ES-I3 (cell line): ENCODE data around the gene VSIG8.

Experiments used
- H3K36me3 ChIP-seq: 2 replicates; pipeline ENCODE4 v1.6.1; 2013; ENCODE audit warnings: mild to moderate bottlenecking, low read length, control low read depth, moderate library complexity; ENCODE audit not compliant: insufficient read depth
- H3K4me1 ChIP-seq: 2 replicates; pipeline ENCODE4 v1.6.1; 2013; ENCODE audit warnings: mild to moderate bottlenecking, control low read depth, low read length; ENCODE audit not compliant: insufficient read depth
- H3K9ac ChIP-seq: 2 replicates; pipeline ENCODE4 v1.6.1; 2013; ENCODE audit warnings: low read depth, mild to moderate bottlenecking, low read length, moderate library complexity
- H3K9me3 ChIP-seq: 2 replicates; pipeline ENCODE4 v1.6.1; 2013; ENCODE audit warnings: mild to moderate bottlenecking, low read length, moderate library complexity; ENCODE audit not compliant: control insufficient read depth, insufficient read depth

Gene VSIG8

DNA sequence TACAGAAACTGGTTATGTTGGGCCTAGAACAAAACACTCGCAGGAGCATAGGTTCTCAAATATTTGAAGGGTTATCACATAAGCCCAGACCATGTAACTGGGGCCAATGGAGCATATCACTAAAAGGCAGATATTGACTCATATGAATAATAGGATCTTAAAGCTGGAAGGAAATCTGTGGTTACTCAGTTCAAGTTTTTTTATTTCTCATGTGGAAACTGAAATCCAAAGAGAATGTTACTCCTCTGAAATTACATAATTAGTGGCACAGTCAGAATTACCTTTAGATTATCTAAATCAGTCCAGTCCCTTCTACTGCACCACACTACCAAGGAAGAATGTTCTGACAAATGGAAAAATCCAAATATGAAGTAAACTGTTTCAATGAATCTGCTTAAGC is 23.7 kb downstream of the VSIG8 start:
- Histone ChIP-seq H3K9me3 (no peaks in the 10 kb centered on the region), H3K4me1 (no peaks in the 10 kb centered on the region), H3K36me3 (no peaks in the 10 kb centered on the region), H3K9ac (no peak overlapping the region)

GRCh38 chr1:159835862-159836525 is 26.5 kb downstream of the VSIG8 start:
- no peaks in the 10 kb centered on the region for H3K9me3 ChIP-seq
- 0 out of 2 replicates have a peak, but pooled peaks cover 4% of the 10 kb centered on the region for H3K4me1 ChIP-seq
- H3K9ac ChIP-seq, result no peak overlapping the region
- no peaks in the 10 kb centered on the region for H3K36me3 ChIP-seq

- H3K36me3 ChIP-seq, result no peaks in the 10 kb centered on the region
- H3K9ac ChIP-seq, result no peak overlapping the region
- H3K9me3 ChIP-seq, result no peaks in the 10 kb centered on the region
- H3K4me1 ChIP-seq, result 0 out of 2 replicates have a peak, but pooled peaks cover 4% of the 10 kb centered on the region
Observed at GRCh38 chr1:159835356-159835755, 27.1 kb downstream of the VSIG8 start.

- Histone ChIP-seq H3K4me1 (peaks cover 7% of the 10 kb centered on the region; the same call in 1 of the 2 replicates), H3K9ac (no peak overlapping the region), H3K36me3 (no peaks in the 10 kb centered on the region), H3K9me3 (no peaks in the 10 kb centered on the region)
Observed at GRCh38 chr1:159832309-159832708, 30.1 kb downstream of the VSIG8 start.

GRCh38 chr1:159831412-159832141 is 30.9 kb downstream of the VSIG8 start:
- Histone ChIP-seq H3K9ac (no peak overlapping the region), H3K36me3 (no peaks in the 10 kb centered on the region), H3K9me3 (no peaks in the 10 kb centered on the region), H3K4me1 (peaks cover 7% of the 10 kb centered on the region; the same call in 1 of the 2 replicates)

DNA sequence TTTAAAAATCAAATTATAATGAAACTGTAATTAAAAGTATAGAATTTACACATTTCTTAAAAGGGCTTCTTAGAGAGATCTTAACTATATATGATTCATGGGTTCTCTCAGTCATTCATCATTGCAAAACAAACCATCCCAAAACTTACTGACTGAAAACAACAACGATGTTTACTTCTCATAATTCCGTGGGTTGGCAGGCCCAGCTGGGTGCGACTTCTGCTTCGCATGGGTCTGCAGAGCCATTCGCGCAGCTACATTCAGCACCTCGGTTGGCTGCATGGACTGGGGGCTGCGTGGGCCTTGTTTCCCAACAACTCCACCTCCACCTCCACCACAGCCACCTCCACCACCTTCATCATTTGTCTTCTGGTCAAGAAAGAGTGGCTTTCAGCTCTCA is 31.7 kb downstream of the VSIG8 start:
- Histone ChIP-seq H3K36me3 (no peaks in the 10 kb centered on the region), H3K4me1 (peaks cover 7% of the 10 kb centered on the region; the same call in 1 of the 2 replicates), H3K9me3 (no peaks in the 10 kb centered on the region), H3K9ac (no peak overlapping the region)

DNA sequence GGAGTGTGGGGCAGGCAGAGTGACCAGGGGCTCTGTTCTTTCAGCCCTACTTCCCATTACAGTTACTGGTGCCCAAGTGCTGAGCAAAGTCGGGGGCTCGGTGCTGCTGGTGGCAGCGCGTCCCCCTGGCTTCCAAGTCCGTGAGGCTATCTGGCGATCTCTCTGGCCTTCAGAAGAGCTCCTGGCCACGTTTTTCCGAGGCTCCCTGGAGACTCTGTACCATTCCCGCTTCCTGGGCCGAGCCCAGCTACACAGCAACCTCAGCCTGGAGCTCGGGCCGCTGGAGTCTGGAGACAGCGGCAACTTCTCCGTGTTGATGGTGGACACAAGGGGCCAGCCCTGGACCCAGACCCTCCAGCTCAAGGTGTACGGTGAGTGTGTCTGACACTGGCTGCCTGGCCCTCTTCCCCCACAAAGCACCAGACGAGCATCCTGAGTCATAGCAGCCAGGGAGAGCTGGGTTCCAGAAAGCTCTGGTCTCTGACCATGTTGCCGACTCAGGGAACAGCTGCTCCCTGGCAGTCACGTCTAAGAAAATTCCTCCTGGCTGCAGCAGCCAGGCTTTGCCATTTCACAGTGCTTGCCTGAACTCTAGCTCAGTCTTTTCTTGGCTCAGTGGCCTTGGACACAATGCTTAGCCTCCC is 32.5 kb downstream of the VSIG8 start:
- no peak overlapping the region for H3K9ac ChIP-seq
- H3K4me1 ChIP-seq, result peaks cover 7% of the 10 kb centered on the region; the same call in 1 of the 2 replicates
- no peaks in the 10 kb centered on the region for H3K9me3 ChIP-seq
- H3K36me3 ChIP-seq, result no peaks in the 10 kb centered on the region

GRCh38 chr1:159829273-159829634 is 33.2 kb downstream of the VSIG8 start:
- Histone ChIP-seq H3K9ac (no peak overlapping the region), H3K36me3 (no peaks in the 10 kb centered on the region), H3K9me3 (no peaks in the 10 kb centered on the region), H3K4me1 (peaks cover 7% of the 10 kb centered on the region; the same call in 1 of the 2 replicates)

- Histone ChIP-seq H3K9ac (no peak overlapping the region), H3K36me3 (no peaks in the 10 kb centered on the region), H3K9me3 (no peaks in the 10 kb centered on the region), H3K4me1 (peaks cover 7% of the 10 kb centered on the region; the same call in 1 of the 2 replicates)
Observed at GRCh38 chr1:159828581-159829272, 33.7 kb downstream of the VSIG8 start.

DNA sequence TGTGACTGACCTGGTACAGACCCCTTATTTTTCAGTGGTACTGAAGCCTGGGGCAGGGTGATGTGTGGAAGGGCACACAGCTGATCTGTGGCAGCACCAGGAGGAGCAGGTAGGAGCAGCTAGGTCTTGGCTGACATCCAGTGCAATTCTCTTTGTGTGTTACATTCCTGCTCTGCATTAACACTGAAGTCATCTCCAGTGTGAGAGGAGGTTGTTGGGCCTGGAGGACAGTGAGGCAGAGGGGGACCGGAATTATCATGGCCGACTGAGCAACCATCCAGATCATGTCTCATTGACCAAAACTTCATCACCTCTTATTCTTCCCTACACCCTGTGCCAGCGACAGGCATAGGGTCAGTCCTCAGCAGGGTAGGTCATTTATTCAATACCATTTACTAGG is 34.3 kb downstream of the VSIG8 start:
- Histone ChIP-seq H3K9me3 (no peaks in the 10 kb centered on the region), H3K9ac (no peak overlapping the region), H3K4me1 (peaks cover 12% of the 10 kb centered on the region; the same call in 1 of the 2 replicates), H3K36me3 (no peaks in the 10 kb centered on the region)

DNA sequence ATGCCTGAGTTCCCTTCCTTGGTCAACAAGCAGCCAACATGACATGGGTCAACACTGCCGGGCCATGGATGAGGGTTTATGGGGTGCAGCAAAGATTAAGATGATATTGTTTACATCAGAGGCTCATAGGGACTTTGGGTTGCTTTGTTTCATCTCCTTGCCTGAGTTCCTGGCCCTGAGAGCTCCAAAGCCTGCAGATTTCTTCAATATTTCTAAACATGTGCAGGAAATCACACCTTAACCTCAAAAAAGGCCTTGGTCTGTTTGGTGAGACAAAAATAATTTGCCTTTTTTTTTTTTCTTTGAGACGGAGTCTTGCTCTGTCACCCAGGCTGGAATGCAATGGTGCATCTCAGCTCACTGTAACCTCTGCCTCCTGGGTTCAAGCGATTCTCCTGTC is 34.9 kb downstream of the VSIG8 start:
- peaks cover 12% of the 10 kb centered on the region; the same call in 1 of the 2 replicates for H3K4me1 ChIP-seq
- H3K9ac ChIP-seq, result no peak overlapping the region
- H3K36me3 ChIP-seq, result no peaks in the 10 kb centered on the region
- H3K9me3 ChIP-seq, result no peaks in the 10 kb centered on the region

- H3K9ac ChIP-seq, result no peak overlapping the region
- H3K9me3 ChIP-seq, result no peaks in the 10 kb centered on the region
- H3K36me3 ChIP-seq, result no peaks in the 10 kb centered on the region
- peaks cover 9% of the 10 kb centered on the region; the same call in 1 of the 2 replicates for H3K4me1 ChIP-seq
Observed at GRCh38 chr1:159827102-159827490, 35.4 kb downstream of the VSIG8 start.

GRCh38 chr1:159826441-159827101 is 35.9 kb downstream of the VSIG8 start, which contains the start of gene SLAMF8:
TSS of gene SLAMF8 (plus strand) at chr1:159826873. CDS start at chr1:159826899, 26 bp downstream.
- Histone ChIP-seq H3K9ac (no peak within 1 kb of the TSS), H3K9me3 (no peaks in the 10 kb centered on the region), H3K36me3 (no peaks in the 10 kb centered on the region), H3K4me1 (peaks cover 9% of the 10 kb centered on the region; the same call in 1 of the 2 replicates)

GRCh38 chr1:159825564-159825963 is 36.9 kb downstream of the VSIG8 start:
- Histone ChIP-seq H3K9ac (no peak overlapping the region), H3K4me1 (peaks cover 9% of the 10 kb centered on the region; the same call in 1 of the 2 replicates), H3K9me3 (no peaks in the 10 kb centered on the region), H3K36me3 (no peaks in the 10 kb centered on the region)
